HUDEP-2 (cell line): ENCODE data around the gene WNK2.
A peak's percentile ranks its signal among the peaks of the same experiment; 100 is the strongest.
"Not testable (repeated sequence)": the region's sequence is repeated elsewhere in the genome, so short reads cannot be mapped to it uniquely, and the experiment has no call there.

Experiments used
- DNase-seq, 76 experiments: peaks; one replicate each; lab custom pipeline; 2025; ENCODE audit not compliant: unreplicated experiment in 76 of 76; lab: John Stamatoyannopoulos, UW

Gene WNK2

GRCh38 chr9:93233033-93233432 lies 49.1 kb downstream of the WNK2 start:
- no peak for DNase-seq

- no peak for DNase-seq
Observed at GRCh38 chr9:93234600-93234999, 50.7 kb downstream of the WNK2 start.

DNA sequence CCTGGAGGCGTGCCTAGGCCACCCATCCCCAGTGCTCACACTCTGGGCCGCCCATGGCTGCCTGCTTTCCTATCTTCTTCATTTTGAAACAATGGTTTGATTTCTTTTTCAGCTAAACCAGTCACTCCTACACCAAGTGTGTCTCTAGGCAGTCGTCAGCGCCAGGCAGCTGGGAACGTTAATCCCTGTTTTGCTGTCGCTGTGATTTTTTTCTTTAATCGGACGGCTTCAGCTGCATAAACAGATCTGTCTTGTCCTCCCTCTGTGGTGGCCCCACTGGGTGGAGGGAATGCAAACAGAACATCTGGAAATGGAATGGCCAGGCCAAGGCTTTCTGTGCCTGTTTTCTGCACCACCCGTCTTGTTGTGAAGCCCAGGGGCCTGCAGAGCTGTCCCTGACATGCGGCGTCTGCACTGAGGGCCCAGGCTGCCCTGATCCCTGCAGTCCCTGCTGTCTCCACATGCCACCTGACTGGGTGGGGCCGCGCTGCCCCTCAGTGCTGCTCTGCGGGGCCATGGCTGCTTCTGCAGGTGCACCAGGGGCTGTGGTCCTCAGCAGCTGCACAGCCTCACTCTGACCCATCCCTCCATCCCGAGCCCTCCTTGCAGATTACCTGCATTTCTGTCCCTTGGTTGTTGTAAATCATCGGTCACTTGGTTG lies 51.5 kb downstream of the WNK2 start:
- no peak for DNase-seq

DNA sequence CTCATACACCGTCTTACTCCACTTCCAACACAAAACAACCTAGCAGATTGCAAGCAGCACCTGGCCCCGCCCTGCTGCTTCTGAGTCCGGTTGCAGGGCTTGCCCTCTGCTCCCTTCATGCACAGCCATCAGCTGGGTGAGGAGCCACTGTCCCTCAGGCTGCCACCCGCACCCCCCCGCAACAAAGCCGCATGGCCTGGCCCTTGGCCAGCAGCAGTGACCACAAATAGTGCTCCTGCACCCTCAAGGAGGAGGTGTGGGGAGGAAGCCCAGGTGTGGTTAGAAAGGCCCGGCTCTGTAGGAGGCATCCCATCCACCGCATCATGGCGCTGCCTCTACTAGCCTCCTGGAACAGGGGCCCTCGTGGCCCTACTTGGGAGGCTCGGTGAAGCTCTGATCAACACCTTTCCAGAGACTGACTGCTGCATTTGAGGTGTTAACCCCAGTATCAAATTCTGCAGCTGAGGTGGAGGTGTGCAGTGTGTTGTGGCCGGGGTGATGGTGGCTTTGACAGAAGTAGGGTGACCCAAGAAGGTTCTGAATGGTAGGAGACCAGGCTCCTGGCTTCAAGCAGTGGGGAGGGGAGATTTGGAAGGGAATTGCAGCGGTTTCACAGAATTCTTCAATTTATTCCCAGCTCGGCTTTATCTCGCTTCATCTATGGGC lies 52.7 kb downstream of the WNK2 start:
- DNase-seq, result no peak

- DNase-seq, result no peak
Observed at GRCh38 chr9:93237540-93237939, 53.6 kb downstream of the WNK2 start.

- peak in 1 of 76 experiments; percentile 4 for DNase-seq
Observed at GRCh38 chr9:93238953-93239925, 55.3 kb downstream of the WNK2 start.

DNA sequence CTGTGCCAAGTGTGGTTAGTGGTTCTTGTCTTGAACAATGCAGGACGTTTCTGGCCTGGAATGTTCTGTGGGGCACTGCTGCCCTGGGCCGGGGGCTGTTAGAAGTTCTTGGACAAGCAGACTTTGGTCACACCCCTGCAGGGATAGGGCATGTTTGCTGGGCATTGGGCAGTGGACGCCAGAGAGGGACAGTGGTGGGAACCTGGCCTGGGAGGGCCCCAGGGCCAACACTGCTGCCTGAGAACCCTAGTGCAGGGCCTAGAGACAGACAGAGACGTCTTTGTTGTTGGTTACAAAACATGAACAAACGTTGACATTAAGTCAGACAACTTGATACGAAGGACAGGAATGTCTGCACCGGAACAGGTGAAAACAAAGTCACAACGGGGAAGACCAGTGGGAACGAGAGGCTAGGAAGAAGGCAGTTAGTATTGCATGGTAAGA lies 57.0 kb downstream of the WNK2 start:
- DNase-seq, result no peak

DNA sequence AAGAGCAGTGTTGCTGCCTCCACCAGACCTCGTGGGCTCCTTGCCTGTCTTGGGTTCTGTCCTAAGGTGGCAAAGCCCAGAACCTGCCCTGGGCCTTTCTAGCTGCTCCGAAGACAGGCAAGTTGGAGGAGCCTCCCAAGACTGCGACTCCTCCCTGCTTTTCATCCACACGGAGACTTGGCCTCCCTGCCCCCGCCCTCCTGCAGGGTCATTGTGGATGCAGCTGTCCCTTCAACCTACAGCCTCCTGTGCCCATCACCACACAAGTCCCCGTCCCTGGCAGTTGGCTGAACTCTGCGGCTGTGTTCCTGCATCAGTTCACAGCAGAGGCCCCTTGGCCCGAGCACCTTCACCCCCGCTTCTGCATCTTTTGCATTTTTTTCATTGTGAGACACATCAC lies 59.2 kb downstream of the WNK2 start:
- no peak for DNase-seq

DNA sequence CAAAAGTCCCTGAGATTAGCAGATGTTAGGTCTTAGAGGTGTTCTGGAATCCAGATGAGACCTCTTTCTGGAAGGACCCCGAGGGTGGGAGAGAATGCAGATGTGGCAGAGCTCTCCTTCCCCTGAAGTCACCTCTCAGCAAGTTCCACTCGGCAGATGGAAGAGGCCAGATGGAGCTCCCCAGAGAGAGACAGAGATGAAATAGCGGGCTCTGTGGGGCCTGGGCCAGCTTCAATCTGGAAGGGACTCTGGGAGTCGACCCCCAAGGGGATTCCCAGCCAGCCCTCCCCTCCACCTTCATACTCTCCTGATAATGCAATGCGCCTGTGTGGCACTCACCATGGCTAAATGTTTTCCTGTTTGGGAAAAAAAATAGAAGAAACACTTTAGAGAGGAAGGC lies 60.2 kb downstream of the WNK2 start:
- no peak for DNase-seq

GRCh38 chr9:93244510-93245436 lies 60.8 kb downstream of the WNK2 start:
- no peak for DNase-seq

DNA sequence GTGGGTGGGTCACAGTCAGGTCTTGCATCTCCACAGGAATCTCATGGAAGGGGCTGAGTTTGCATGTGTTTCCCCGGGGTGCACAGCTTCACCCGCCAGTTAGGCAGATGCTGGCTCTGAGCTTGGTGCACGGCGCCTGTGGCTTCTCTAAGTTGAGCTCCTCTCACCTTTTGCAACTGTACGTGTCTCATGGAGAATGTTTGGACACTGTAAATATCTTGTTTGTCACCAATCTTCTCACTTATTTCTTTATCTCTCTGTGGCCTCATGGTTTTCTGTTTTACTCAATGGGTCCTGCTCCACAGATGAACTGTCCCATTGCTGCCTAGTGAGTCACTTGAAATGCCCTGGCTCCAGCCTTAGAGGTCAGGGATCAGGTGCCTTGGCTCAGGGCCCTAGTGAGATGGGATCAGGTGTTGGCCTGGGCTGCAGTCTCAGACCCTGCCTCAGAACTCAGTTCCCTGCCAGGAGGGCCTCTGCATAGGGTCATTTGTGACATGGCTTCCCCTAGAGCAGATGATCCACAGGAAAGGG lies 61.6 kb downstream of the WNK2 start:
- no peak for DNase-seq

DNA sequence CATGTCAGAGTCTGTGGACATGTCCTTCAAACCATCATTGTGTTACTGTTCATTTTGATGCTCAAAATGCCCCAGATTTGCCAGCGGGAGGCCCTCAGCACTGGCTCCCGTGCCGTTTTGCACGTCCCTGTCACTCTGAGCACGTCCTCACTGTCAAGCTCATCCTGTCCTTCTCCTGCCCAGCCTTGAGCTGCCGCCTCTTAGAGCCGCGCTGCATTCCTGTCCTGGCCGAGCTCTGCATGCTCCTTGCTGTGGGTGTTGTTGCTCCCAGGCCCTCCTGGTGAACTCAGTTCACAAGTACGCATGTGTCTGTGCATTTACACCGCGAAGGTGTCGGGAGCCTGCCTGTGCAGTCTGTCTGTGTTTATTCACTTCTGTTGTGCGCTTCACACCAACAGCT lies 62.2 kb downstream of the WNK2 start:
- DNase-seq, result no peak

DNA sequence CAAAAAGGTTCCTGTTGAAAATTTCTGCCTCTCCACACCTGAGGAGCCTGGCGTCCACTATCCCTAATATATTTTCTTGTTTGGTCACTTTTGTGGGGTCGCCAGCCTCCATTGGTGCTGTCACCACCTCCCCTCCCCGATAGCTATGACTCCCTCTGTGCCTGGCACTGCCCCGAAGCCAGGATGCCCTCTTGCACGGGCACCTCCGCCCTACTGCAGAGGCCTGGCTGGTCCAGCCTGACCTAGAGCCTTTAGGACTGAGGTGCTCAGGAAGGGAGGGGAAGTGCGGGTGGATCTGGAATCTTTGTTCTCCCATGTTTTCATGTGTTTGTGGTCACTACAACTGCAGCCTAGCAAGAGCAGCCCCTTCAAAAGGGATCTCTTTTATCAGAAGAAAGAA lies 62.6 kb downstream of the WNK2 start:
- DNase-seq, result no peak

DNA sequence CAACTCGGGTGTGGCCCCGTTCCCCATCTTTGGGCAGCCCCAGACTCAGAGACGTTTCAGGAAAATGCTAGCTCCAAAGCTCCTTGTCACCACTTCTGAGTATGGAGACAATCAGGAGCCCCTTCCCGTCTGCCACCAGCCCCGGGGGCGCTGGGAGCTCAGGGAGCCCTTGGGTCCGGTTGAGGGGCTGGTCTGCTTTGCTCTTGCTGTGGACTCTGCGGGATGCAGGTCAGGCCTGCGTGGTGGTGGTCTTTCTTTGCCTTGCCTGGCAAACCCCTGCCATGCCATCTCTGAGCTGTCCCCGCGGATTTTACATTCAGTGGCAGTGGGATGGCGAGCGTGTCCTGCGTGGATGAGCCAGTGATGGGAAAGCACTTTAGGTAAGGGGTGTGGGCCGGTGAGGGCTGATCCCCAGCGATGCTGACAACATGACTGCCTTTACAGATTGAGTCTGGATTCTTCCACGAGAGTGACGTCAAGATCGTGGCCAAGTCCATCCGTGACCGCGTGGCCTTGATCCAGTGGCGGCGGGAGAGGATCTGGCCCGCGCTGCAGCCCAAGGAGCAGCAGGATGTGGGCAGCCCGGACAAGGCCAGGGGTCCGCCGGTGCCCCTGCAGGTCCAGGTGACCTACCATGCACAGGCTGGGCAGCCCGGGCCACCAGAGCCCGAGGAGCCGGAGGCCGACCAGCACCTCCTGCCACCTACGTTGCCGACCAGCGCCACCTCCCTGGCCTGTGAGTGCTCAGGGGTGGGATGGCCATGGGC lies 63.3 kb downstream of the WNK2 start:
- no peak for DNase-seq

DNA sequence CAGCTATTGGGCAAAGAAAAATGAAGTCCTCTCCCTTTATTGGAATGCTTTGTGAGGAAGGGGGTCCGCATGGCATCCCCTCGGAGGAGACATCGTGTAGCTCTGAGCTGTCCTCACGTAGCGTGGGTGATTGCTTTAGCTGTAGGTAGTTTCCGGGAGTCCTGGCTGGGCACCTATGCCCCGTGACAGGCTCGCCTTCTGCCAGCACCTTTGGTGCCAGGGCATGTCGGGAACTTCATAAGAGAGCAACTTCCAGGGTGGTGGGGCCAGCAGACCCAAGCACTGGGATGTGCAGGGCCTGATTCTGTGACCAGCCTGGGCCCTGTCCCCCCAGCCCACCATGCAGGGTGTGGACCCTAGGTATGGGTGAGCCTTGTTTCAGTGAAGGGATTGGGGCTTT lies 64.0 kb downstream of the WNK2 start:
- DNase-seq, result no peak

- no peak for DNase-seq
Observed at GRCh38 chr9:93248386-93249040, 64.6 kb downstream of the WNK2 start.

DNA sequence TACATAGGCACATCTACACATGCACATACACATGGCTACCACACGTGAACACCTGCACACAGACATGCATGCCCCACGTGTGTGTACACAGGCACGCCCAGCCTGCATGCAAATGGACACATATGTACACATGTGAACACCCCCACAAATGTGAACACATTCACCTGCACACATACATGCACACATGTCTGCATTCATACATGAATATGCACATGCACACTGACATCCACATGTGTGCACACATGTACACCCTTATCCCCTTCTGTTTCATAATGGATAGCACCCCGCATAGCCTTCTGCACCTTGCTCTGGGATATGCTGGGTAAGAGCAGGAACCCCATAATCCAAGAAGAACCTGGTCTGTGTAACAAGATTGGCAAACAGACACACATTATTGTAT lies 66.2 kb downstream of the WNK2 start:
- no peak for DNase-seq

DNA sequence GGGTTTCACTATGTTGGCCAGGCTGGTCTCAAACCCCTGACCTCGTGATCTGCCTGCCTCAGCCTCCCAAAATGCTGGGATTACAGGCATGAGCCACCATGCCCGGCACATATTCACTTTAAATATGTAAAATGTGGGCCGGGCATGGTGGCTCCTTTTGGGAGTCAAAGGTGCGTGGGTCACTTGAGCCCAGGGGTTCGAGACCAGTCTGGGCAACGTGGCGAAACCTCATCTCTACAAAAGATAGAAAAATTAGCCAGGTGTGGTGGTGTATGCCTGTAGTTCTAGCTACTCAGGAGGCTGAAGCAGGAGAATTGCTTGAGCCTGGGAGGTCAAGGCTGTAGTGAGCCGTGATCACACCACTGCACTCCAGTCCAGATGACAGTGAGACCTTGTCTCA lies 67.4 kb downstream of the WNK2 start:
- not testable (repeated sequence) for DNase-seq
